ENCODE results near the gene NXPH1.

The NXPH1 gene

DNA sequence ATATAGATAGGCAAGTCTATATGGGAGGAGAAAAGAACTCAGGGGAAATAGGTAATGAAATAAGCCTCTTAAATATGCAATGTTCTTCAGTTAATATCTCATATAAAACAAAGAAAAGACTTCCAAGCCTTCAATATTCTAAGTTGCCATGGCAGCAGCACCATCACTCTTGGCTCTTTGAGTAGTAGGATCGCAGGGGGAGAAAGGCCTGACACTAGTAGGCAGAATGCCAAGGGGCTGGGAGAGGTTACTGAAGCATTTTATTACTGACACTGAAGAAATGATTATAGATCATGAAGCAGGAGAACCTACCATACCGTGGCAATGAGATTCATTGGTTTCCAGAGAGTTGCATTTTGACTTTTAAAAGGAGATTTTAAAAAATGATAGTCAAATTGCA lies 193.9 kb downstream of the NXPH1 start:
- DNase-seq (ENCODE audit: low read depth): no peak
- H3K4me3 ChIP-seq (replicated peaks; ENCODE audit: low read depth, low read length): no peak overlapping the region

GRCh38 chr7:8628656-8629055 lies 195.2 kb downstream of the NXPH1 start:
- DNase-seq (ENCODE audit: low read depth): no peak
- TF ChIP-seq, protein P1, sequence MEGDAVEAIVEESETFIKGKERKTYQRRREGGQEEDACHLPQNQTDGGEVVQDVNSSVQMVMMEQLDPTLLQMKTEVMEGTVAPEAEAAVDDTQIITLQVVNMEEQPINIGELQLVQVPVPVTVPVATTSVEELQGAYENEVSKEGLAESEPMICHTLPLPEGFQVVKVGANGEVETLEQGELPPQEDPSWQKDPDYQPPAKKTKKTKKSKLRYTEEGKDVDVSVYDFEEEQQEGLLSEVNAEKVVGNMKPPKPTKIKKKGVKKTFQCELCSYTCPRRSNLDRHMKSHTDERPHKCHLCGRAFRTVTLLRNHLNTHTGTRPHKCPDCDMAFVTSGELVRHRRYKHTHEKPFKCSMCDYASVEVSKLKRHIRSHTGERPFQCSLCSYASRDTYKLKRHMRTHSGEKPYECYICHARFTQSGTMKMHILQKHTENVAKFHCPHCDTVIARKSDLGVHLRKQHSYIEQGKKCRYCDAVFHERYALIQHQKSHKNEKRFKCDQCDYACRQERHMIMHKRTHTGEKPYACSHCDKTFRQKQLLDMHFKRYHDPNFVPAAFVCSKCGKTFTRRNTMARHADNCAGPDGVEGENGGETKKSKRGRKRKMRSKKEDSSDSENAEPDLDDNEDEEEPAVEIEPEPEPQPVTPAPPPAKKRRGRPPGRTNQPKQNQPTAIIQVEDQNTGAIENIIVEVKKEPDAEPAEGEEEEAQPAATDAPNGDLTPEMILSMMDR (IDR thresholded peaks at IDR 0.05; ENCODE audit: low read length, missing control alignments): no peak
- no peak overlapping the region for H3K4me3 ChIP-seq (replicated peaks; ENCODE audit: low read depth, low read length)

More for the DNA sequence above, 193.9 kb downstream of the NXPH1 start:
- TF ChIP-seq, protein P1 (IDR thresholded peaks at IDR 0.05; ENCODE audit: low read length, missing control alignments): no peak

GRCh38 chr7:8629504-8629903 lies 196.1 kb downstream of the NXPH1 start:
- TF ChIP-seq, protein P1 (IDR thresholded peaks at IDR 0.05; ENCODE audit: low read length, missing control alignments): no peak
- DNase-seq (ENCODE audit: low read depth): no peak

GRCh38 chr7:8637322-8637721 lies 203.9 kb downstream of the NXPH1 start:
- TF ChIP-seq, protein P1 (IDR thresholded peaks at IDR 0.05; ENCODE audit: low read length, missing control alignments): no peak
- DNase-seq (ENCODE audit: low read depth): no peak
- no peak overlapping the region for H3K4me3 ChIP-seq (replicated peaks; ENCODE audit: low read depth, low read length)

More at GRCh38 chr7:8629504-8629903, 196.1 kb downstream of the NXPH1 start:
- H3K4me3 ChIP-seq (replicated peaks; ENCODE audit: low read depth, low read length): no peak overlapping the region

DNA sequence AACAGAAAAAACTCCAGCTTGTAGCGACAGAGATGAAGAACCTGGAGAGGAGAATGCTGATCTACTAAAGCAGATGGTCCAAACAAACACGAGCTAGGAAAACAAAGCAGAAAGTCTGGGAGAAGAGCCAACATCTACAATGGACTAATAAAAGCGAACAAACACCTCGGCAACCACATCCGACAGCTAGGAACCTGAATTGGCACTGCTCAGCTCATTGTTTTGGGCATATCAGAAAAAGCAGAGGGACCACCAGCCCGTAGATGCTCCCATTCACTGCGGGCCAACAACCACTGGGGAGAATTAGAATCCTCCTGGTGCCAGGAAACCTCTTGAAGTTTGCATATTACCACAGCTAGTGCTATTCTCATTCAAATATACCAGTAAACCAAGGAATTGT lies 204.7 kb downstream of the NXPH1 start:
- H3K4me3 ChIP-seq (replicated peaks; ENCODE audit: low read depth, low read length): no peak overlapping the region
- no peak for DNase-seq (ENCODE audit: low read depth)
- TF ChIP-seq, protein P1 (IDR thresholded peaks at IDR 0.05; ENCODE audit: low read length, missing control alignments): no peak

GRCh38 chr7:8639668-8640067 lies 206.3 kb downstream of the NXPH1 start:
- TF ChIP-seq, protein P1 (IDR thresholded peaks at IDR 0.05; ENCODE audit: low read length, missing control alignments): no peak
- H3K4me3 ChIP-seq (replicated peaks; ENCODE audit: low read depth, low read length): no peak overlapping the region
- DNase-seq (ENCODE audit: low read depth): no peak

- DNase-seq (ENCODE audit: low read depth): no peak
- no peak overlapping the region for H3K4me3 ChIP-seq (replicated peaks; ENCODE audit: low read depth, low read length)
- TF ChIP-seq, protein P1 (IDR thresholded peaks at IDR 0.05; ENCODE audit: low read length, missing control alignments): no peak
Observed at GRCh38 chr7:8640671-8641070, 207.3 kb downstream of the NXPH1 start.
